Transverse colon (tissue), 4 donors: Measurements from ENCODE around the gene ARFGAP1. TPM values are rescaled to one million over a fixed set of nuclear protein-coding genes. Genes with fewer than 3 reads are reported as not detected.

Experiments used
- DNase-seq: peaks from one replicate; pipeline ENCODE4 v3.0.0-alpha.2; 2019
- H3K27ac ChIP-seq, 4 donors: fragments of 200-600 bp; sonication (generic); 2 replicates each; pipeline ENCODE4 v1.5.1; 2016 to 2018; ENCODE audit warnings: inconsistent platforms in 4 of 4
- H3K27me3 ChIP-seq: fragments of 200-600 bp; sonication (generic); 2 replicates; pipeline ENCODE4 v1.5.1; 2017; ENCODE audit warnings: inconsistent platforms
- H3K36me3 ChIP-seq, 4 donors: fragments of 200-600 bp; sonication (generic); 2 replicates each; pipeline ENCODE4 v1.5.1; 2017 to 2019; ENCODE audit warnings: inconsistent platforms in 4 of 4
- H3K4me1 ChIP-seq, 4 donors: fragments of 200-600 bp; sonication (generic); 2 replicates each; pipeline ENCODE4 v1.5.1; 2017 to 2020; ENCODE audit warnings: inconsistent platforms in 4 of 4
- H3K4me3 ChIP-seq, 4 donors: fragments of 200-600 bp; sonication (generic); 1 replicate in 1 of 4; 2 replicates in 3 of 4; pipeline versions ENCODE4 v1.5.1 to v1.6.1; 2017 to 2019; ENCODE audit warnings: inconsistent platforms in 4 of 4
- H3K9me3 ChIP-seq, 2 donors: fragments of 200-600 bp; sonication (generic); 2 replicates each; pipeline ENCODE4 v1.5.1; 2017 to 2019; ENCODE audit warnings: inconsistent platforms in 2 of 2
- EP300 ChIP-seq: sonication (generic); formaldehyde crosslinking; IDR thresholded peaks from one replicate; pipeline ENCODE4 v1.6.1; 2017; ENCODE audit warnings: antibody characterized with exemption, low read depth
- POLR2A ChIP-seq: fragments of 450-650 bp; IDR thresholded peaks from one replicate; pipeline ENCODE4 v1.6.1; 2016; ENCODE audit warnings: antibody characterized with exemption, mild to moderate bottlenecking, moderate library complexity
- POLR2AphosphoS5 ChIP-seq, 3 donors: sonication (generic); formaldehyde crosslinking; IDR thresholded peaks; one replicate each; pipeline ENCODE4 v1.6.1; 2016; ENCODE audit warnings: antibody characterized with exemption in 3 of 3
- WGBS, 2 donors: methylation state at CpG; one replicate each; pipeline ENCODE4 v1.1.5; 2018; ENCODE audit warnings: low coverage in 1 of 2; 5-methylcytosine and 5-hydroxymethylcytosine counted together
- in situ Hi-C, 4 donors: fragments of 200-750 bp; cut with MboI; loops; one replicate each; pipeline versions ENCODE4 v1.15.0 to v1.15.1; 2017; ENCODE audit warnings: low sequenced_read_pairs in 3 of 4, low pct_ligation_motif_present in 1 of 4, low pct_unique_long_range_greater_than_20kb in 1 of 4
- intact Hi-C: fragments of 100-400 bp; cut with DNase I; formaldehyde crosslinking; loops from one replicate; pipeline ENCODE4 v1.15.1; 2023; ENCODE audit warnings: low total_unique reads
- total RNA-seq, 4 donors: library from RNA; depleted of rRNA; stranded (reverse); fragments of >200 nt; gene quantifications; one replicate each; pipeline ENCODE4 v1.1.0, GENCODE V29; 2016
- TF ChIP-seq, protein P1 (sequence below), 5 experiments: fragments of 200-600 bp in 3 of 5; fragments of 450-650 bp in 2 of 5; sonication (generic) in 3 of 5; IDR thresholded peaks; 1 replicate in 2 of 5; 2 replicates in 3 of 5; pipeline ENCODE4 v1.5.1; 2016 to 2017; ENCODE audit warnings: antibody characterized with exemption in 5 of 5, inconsistent platforms in 3 of 5, mild to moderate bottlenecking in 2 of 5, moderate library complexity in 1 of 5

The ARFGAP1 gene
- total RNA-seq, 4 donors from 2014 or later: 43.8 to 200 (median 74.8) TPM

DNA sequence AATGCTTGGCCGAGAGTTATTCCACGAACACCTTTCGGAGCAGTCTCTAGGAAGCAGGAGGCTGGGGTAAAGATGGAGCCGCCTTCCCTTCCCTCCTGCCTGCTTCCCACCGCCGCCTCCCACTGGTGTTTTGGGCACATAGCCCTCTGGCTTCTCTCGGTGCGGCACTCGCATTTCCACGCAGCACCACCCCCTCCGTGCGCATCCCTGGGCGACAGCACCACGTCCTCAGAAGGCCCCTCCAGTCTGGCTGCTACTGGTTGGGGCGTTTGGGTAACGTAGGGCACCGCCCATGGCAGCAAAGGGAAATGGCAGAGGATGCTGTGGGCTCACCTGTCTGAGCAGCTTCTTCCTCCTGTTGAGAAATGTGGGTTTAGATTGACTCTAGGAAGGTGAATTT is 22.8 kb downstream of the ARFGAP1 start:
- Histone ChIP-seq H3K9me3 (no peaks in the 10 kb centered on the region), H3K27me3 (peaks cover 74% of the 10 kb centered on the region), H3K27ac (no peak overlapping the region), H3K36me3 (no peaks in the 10 kb centered on the region), H3K4me3 (no peak overlapping the region), H3K4me1 (peaks cover 0 to 5% (median 0%) of the 10 kb centered on the region in 4 donors)
- in situ Hi-C loops: no loop called here
- WGBS, 2 donors: 34% methylated on average over 17 of the region's 17 CpGs; no CpG with 5 or more reads in 1 of the 2 donors
- TF ChIP-seq POLR2A (no peak), POLR2AphosphoS5 (IDR thresholded peaks at IDR 0.05) (no peak), EP300 (no peak)
- TF ChIP-seq, protein P1, sequence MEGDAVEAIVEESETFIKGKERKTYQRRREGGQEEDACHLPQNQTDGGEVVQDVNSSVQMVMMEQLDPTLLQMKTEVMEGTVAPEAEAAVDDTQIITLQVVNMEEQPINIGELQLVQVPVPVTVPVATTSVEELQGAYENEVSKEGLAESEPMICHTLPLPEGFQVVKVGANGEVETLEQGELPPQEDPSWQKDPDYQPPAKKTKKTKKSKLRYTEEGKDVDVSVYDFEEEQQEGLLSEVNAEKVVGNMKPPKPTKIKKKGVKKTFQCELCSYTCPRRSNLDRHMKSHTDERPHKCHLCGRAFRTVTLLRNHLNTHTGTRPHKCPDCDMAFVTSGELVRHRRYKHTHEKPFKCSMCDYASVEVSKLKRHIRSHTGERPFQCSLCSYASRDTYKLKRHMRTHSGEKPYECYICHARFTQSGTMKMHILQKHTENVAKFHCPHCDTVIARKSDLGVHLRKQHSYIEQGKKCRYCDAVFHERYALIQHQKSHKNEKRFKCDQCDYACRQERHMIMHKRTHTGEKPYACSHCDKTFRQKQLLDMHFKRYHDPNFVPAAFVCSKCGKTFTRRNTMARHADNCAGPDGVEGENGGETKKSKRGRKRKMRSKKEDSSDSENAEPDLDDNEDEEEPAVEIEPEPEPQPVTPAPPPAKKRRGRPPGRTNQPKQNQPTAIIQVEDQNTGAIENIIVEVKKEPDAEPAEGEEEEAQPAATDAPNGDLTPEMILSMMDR (IDR thresholded peaks at IDR 0.05): no peak
- no peak for DNase-seq
- intact Hi-C loops: no loop called here

DNA sequence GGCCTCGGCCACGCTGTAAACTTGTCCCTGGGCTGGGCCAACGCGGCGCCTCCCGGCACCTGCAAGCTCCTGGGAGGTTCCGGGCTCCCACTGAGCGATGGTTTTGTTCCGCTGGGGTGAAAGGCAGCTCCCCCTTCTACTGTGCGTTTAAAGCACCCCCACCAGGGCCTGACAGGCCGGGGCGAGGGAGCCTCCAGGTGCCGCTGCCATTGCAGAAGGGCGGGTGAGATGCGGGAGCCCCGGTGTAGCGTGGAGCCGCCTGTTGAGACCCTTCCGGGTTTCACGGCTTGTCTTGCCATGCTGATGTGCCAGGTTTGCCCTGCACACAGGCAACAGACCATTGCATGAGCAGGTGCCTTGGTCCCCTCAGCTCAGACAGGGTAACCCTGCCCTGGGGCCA is 23.2 kb downstream of the ARFGAP1 start:
- Histone ChIP-seq H3K27me3 (peaks cover 78% of the 10 kb centered on the region), H3K9me3 (no peaks in the 10 kb centered on the region), H3K36me3 (no peaks in the 10 kb centered on the region), H3K27ac (no peak overlapping the region), H3K4me1 (peaks cover 0 to 2% (median 0%) of the 10 kb centered on the region in 4 donors), H3K4me3 (no peak overlapping the region)
- intact Hi-C loops (no loop called here), in situ Hi-C loops (no loop called here)
- TF ChIP-seq, protein P1 (IDR thresholded peaks at IDR 0.05): no peak
- TF ChIP-seq POLR2A (no peak), POLR2AphosphoS5 (IDR thresholded peaks at IDR 0.05) (no peak), EP300 (no peak)
- 16% methylated on average over 17 of the region's 20 CpGs; no CpG with 5 or more reads in 1 of the 2 donors for WGBS, 2 donors
- no peak for DNase-seq

DNA sequence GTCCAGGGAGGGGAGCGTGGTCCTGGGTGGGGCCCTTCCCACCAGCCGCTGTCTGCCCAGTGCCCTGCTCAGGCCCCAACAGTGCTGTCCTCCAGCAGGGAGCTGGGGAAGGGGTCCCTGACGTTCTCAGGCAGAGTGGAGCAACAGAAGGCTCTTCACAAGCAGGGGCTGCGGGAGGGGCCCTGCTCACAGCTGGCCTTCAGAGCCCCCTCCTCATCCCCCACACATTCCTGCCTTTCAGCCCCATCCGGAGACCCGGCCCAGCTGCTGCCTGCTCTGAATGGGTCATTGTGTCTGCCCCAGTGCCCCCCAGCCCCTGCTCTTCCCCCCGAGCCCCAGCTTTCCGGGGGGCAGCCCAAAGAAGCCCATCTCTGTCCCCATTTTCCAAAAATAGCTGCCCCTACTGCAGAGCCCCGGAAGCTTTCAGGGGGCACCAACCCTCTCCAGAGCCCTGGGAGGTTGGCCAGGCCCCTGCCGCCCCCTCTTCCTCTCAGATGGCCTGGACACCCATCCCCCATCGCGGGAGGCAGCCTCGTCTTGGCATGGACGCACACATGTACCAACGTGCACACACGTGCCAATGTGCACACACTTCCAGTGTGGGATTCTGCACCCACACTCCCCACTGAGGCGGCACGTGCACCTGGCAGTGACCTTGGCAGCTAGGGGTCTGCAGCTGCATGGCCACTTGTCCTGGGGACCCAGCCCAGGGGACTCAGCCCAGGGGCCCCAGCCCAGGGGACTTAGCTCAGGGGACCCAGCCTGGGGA is 24.1 kb downstream of the ARFGAP1 start:
- intact Hi-C loops: no loop called here
- H3K27me3 ChIP-seq: peaks cover 85% of the 10 kb centered on the region

DNA sequence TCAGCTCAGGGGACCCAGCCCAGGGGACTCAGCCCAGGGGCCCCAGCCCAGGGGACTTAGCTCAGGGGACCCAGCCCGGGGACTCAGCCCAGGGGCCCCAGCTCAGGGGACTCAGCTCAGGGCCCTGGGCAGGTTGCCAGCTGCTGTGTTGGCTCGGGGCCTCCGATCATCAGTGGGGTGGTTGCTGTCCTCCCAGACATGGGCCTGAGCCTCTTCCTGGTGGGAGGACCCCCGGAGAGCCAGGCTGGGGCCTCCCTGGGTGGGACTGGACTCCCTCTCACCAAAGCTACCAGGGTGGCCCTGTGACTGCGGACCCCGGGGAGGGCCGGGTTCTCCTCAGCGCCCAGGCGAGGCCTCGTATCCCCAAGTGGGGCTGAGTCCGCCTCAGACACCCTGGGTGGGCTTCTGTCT is 24.8 kb downstream of the ARFGAP1 start:
- WGBS, 2 donors: 47% methylated on average over 11 of the region's 11 CpGs; no CpG with 5 or more reads in 1 of the 2 donors
- TF ChIP-seq POLR2A: no peak
- TF ChIP-seq POLR2AphosphoS5 (IDR thresholded peaks at IDR 0.05): no peak
- TF ChIP-seq, protein P1 (IDR thresholded peaks at IDR 0.05): no peak
- TF ChIP-seq EP300: no peak
- no peak for DNase-seq
- Histone ChIP-seq H3K9me3 (no peaks in the 10 kb centered on the region), H3K27me3 (peaks cover 85% of the 10 kb centered on the region), H3K36me3 (no peaks in the 10 kb centered on the region), H3K4me1 (no peaks in the 10 kb centered on the region), H3K27ac (no peak overlapping the region), H3K4me3 (no peak overlapping the region)
- in situ Hi-C loops: no loop called here
- intact Hi-C loops: no loop called here

More for the DNA sequence above, 24.1 kb downstream of the ARFGAP1 start:
- no peak for DNase-seq
- TF ChIP-seq EP300 (no peak), POLR2A (no peak), POLR2AphosphoS5 (IDR thresholded peaks at IDR 0.05) (no peak)
- TF ChIP-seq, protein P1 (IDR thresholded peaks at IDR 0.05): no peak
- Histone ChIP-seq H3K4me1 (no peaks in the 10 kb centered on the region), H3K27ac (no peak overlapping the region), H3K4me3 (no peak overlapping the region), H3K9me3 (no peaks in the 10 kb centered on the region), H3K36me3 (no peaks in the 10 kb centered on the region)
- in situ Hi-C loops: no loop called here
- 48 to 60% methylated on average over 2 to 14 of the region's 18 CpGs for WGBS, 2 donors
